Uterus (tissue), 2 donors: Measurements from ENCODE around the gene PREX1.

Experiments used
- CTCF ChIP-seq, 4 experiments: fragments of 200-600 bp in 2 of 4; fragments of 450-650 bp in 2 of 4; sonication (generic) in 2 of 4; IDR thresholded peaks; one replicate each; pipeline ENCODE4 v1.5.1; 2016 to 2019; ENCODE audit warnings: antibody characterized with exemption in 4 of 4, mild to moderate bottlenecking in 2 of 4, moderate library complexity in 1 of 4
- POLR2A ChIP-seq, 2 donors: fragments of 450-650 bp; IDR thresholded peaks; one replicate each; pipeline ENCODE4 v1.6.1; 2016; ENCODE audit warnings: antibody characterized with exemption in 2 of 2, mild to moderate bottlenecking in 1 of 2, moderate library complexity in 1 of 2

GRCh38 chr20:48815537-48815936 lies 12.3 kb downstream of the PREX1 start:
- TF ChIP-seq CTCF (IDR thresholded peaks at IDR 0.05), result no peak
- TF ChIP-seq POLR2A (IDR thresholded peaks at IDR 0.05), result no peak
